ENCODE results near the gene SLC39A10.

GRCh38 chr2:195626507-195626906 is 30.5 kb upstream of the SLC39A10 start:
- no peak for TF ChIP-seq CTCF (IDR thresholded peaks at IDR 0.05; ENCODE audit: low read length)
- no peak for TF ChIP-seq EZH2 (optimal IDR thresholded peaks at IDR 0.05; ENCODE audit: low read depth, low read length)

Data from MM.1S (cell line).